Endometrium (tissue), 2 donors: ENCODE results near the gene ABCB1.
"Not testable (repeated sequence)": the region's sequence is repeated elsewhere in the genome, so short reads cannot be mapped to it uniquely, and the experiment has no call there.

ENCODE experiments used
- FAIRE-seq: peaks from 2 replicates; lab custom pipeline; 2012; peaks lifted over from hg19 to GRCh38; lab: Jason Lieb, UNC
- donor health status: control.
- donor health status: control.

Gene ABCB1

GRCh38 chr7:87575521-87575920 is 25.2 kb downstream of the ABCB1 start:
- no peak for FAIRE-seq

- no peak for FAIRE-seq
Measured at GRCh38 chr7:87574630-87575029, 26.1 kb downstream of the ABCB1 start.

- not testable (repeated sequence) for FAIRE-seq
Measured at GRCh38 chr7:87572513-87572912, 28.2 kb downstream of the ABCB1 start.

GRCh38 chr7:87570178-87570577 is 30.5 kb downstream of the ABCB1 start:
- no peak for FAIRE-seq

GRCh38 chr7:87567052-87567451 is 33.6 kb downstream of the ABCB1 start:
- FAIRE-seq = no peak

- no peak for FAIRE-seq
Measured at GRCh38 chr7:87566311-87566900, 34.3 kb downstream of the ABCB1 start.

- FAIRE-seq = no peak
Measured at GRCh38 chr7:87565877-87566276, 34.8 kb downstream of the ABCB1 start.

- no peak for FAIRE-seq
Measured at GRCh38 chr7:87564296-87564963, 36.3 kb downstream of the ABCB1 start.

- FAIRE-seq = no peak
Measured at GRCh38 chr7:87561702-87562101, 39.0 kb downstream of the ABCB1 start.

- no peak for FAIRE-seq
Measured at GRCh38 chr7:87561102-87561501, 39.6 kb downstream of the ABCB1 start.

GRCh38 chr7:87552351-87552900 is 48.3 kb downstream of the ABCB1 start:
- FAIRE-seq = no peak

GRCh38 chr7:87548123-87548919 is 52.4 kb downstream of the ABCB1 start:
- FAIRE-seq = no peak

GRCh38 chr7:87545760-87546159 is 54.9 kb downstream of the ABCB1 start:
- FAIRE-seq = no peak

GRCh38 chr7:87543623-87544022 is 57.1 kb downstream of the ABCB1 start:
- no peak for FAIRE-seq

GRCh38 chr7:87541648-87542047 is 59.0 kb downstream of the ABCB1 start:
- FAIRE-seq = no peak

- FAIRE-seq = no peak
Measured at GRCh38 chr7:87538052-87538451, 62.6 kb downstream of the ABCB1 start.

- no peak for FAIRE-seq
Measured at GRCh38 chr7:87534072-87534471, 66.6 kb downstream of the ABCB1 start.

- no peak for FAIRE-seq
Measured at GRCh38 chr7:87530126-87530525, 70.6 kb downstream of the ABCB1 start.

- FAIRE-seq = no peak
Measured at GRCh38 chr7:87528730-87529129, 72.0 kb downstream of the ABCB1 start.

- FAIRE-seq = no peak
Measured at GRCh38 chr7:87518735-87519134, 81.9 kb downstream of the ABCB1 start.

- FAIRE-seq = no peak
Measured at GRCh38 chr7:87517891-87518290, 82.8 kb downstream of the ABCB1 start.

- FAIRE-seq = no peak
Measured at GRCh38 chr7:87517136-87517815, 83.4 kb downstream of the ABCB1 start.
